PFSK-1 (cell line): ENCODE results near the gene RAB30.

Experiments used
- FOXP2 ChIP-seq: optimal IDR thresholded peaks from 2 replicates; pipeline ENCODE3; 2011; ENCODE audit warnings: borderline replicate concordance, control low read depth, inconsistent platforms; ENCODE audit not compliant: insufficient read depth; ENCODE audit errors: extremely low read length, extremely low read depth
- POLR2AphosphoS5 ChIP-seq: IDR thresholded peaks from 2 replicates; pipeline ENCODE4 v1.6.1; 2012; ENCODE audit warnings: low read depth, mild to moderate bottlenecking, control low read depth, low read length, moderate library complexity
- REST ChIP-seq, 2 experiments: IDR thresholded peaks; 2 replicates each; pipeline versions ENCODE4 v1.6.1 to v1.8.0; 2011 to 2012; ENCODE audit warnings: low read depth in 2 of 2, low read length in 2 of 2, control low read depth in 1 of 2, inconsistent platforms in 1 of 2, mild to moderate bottlenecking in 1 of 2, moderate library complexity in 1 of 2; ENCODE audit not compliant: insufficient read depth in 1 of 2
- SIN3A ChIP-seq: IDR thresholded peaks from 2 replicates; pipeline ENCODE4 v1.6.1; 2012; ENCODE audit warnings: mild to moderate bottlenecking, low read length, moderate library complexity, borderline replicate concordance; ENCODE audit not compliant: insufficient read depth

GRCh38 chr11:83073884-83074283, 2.2 kb upstream of the RAB30 start:
- TF ChIP-seq SIN3A (no peak), POLR2AphosphoS5 (no peak), REST (IDR thresholded peaks at IDR 0.05; ENCODE audit: insufficient read depth in 1 of 2, low read depth in 2 of 2, low read length in 2 of 2) (no peak), FOXP2 (no peak)
